SH-SY5Y (cell line): Measurements from ENCODE around the gene RBBP7.

Experiments
- GATA2 ChIP-seq: IDR thresholded peaks from 2 replicates; pipeline ENCODE4 v1.6.1; 2011; ENCODE audit warnings: mild to moderate bottlenecking, low read depth, low read length
- GATA3 ChIP-seq: IDR thresholded peaks from 2 replicates; pipeline ENCODE4 v1.6.1; 2011; ENCODE audit warnings: low read depth, mild to moderate bottlenecking, low read length, moderate library complexity

- TF ChIP-seq GATA3: no peak
- no peak for TF ChIP-seq GATA2
Observed at GRCh38 chrX:16855363-16856075, 14.6 kb downstream of the RBBP7 start.
